DMS79 (cell line): ENCODE data around the gene ZNF771.
"Not testable (repeated sequence)": the region's sequence is repeated elsewhere in the genome, so short reads cannot be mapped to it uniquely, and the experiment has no call there.

Source experiments
- DNase-seq: peaks from one replicate; lab custom pipeline; 2025; lab: John Stamatoyannopoulos, UW

The ZNF771 gene

DNA sequence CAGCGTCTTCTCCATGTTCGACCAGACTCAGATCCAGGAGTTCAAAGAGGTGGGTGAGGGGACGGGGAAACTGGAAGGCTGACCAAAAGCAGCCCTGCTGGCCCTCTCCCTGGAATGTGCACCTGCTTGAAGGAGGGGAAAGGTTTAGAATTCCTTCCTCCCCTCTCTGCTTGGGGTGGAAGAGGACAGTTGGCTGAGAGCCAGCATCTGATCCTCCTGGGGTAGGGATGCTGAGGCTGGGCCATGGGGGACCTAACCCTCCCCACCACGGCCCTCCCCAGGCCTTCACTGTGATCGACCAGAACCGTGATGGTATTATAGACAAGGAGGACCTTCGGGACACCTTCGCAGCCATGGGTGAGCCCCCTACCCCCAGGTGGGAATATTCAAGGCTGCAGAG, 31.5 kb upstream of the ZNF771 start:
- no peak for DNase-seq

DNA sequence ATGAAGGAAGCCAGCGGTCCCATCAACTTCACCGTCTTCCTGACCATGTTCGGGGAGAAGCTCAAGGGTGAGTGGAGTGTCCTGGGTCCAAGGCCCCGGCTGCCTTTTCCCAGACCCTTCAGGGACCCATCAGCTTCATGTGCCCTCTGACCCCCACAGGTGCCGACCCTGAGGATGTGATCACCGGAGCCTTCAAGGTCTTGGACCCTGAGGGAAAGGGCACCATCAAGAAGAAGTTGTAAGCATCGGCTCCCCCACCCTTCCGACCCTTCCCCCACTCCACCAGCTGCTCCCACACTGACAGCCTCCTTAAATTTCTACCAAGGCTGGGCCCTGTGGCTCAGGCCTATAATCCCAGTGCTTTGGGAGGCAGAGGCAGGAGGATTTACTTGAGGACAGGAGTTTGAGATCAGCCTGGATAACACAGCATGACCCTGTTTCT, 30.9 kb upstream of the ZNF771 start:
- no peak for DNase-seq

DNA sequence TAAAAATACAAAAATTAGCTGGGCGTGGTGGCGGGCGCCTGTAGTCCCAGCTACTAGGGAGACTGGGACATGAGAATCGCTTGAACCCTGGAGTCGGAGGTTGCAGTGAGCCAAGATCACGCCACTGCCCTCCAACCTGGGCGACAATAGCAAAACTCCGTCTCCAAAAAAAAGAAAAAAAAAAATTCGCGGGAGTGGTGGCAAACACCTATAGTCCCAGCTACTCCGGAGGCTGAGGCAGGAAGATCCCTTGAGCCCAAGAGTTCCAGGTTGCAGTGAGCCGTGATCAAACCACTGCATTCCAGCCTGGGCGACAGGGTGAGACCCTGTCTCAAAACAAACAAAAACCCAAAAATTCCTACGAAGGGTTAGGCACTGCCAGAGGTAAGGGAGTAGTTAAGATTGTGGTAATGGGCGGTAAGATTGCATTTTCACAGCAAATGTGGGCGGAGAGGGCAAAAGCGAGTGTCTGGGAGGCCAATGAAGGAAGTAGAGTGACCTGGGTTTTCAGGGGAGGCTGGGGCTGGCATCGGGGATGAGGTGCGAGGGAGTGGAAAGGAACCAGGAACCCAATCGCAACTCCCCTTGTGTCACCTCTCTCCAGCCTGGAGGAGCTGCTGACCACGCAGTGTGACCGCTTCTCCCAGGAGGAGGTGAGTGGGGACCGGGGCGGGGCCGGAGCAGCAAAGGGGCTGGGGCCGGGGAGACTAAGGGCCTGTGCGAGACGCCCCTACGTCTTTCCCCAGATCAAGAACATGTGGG, 30.2 kb upstream of the ZNF771 start:
- peak; percentile 75 for DNase-seq

GRCh38 chr16:30377812-30378235, 29.6 kb upstream of the ZNF771 start:
- no peak for DNase-seq

GRCh38 chr16:30378236-30379157, 28.9 kb upstream of the ZNF771 start:
- peak; percentile 84 for DNase-seq

DNA sequence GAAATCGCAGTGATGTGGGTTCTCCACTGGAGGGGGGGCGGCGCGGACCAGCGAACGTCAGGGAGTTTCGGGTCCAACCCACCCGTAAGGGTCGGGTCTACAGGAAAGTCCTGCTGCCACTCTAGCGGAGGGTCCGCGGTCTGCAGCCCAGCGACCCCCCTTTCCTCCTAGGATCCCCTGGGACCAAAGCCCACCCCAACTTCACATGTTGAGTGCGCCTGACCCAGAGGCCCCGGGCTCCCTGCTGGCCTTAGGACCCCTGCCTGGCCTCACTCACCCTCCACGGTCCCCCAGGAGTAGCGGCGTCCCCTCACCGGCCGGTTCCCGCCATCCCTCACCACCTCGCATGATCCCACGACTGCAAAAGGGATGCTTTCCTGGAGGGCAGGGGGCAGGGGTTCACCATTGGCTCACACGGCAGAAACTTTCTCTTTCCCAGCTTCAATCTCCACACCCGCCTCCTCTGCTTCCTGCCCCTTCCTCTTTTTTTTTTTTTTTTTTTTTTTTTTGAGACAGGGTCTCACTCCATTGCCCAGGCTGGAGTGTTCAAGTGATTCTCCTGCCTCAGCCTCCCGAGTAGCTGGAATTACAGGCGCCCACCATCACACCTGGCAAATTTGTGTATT, 28.1 kb upstream of the ZNF771 start:
- no peak for DNase-seq

GRCh38 chr16:30380072-30380802, 27.2 kb upstream of the ZNF771 start:
- DNase-seq = no peak

DNA sequence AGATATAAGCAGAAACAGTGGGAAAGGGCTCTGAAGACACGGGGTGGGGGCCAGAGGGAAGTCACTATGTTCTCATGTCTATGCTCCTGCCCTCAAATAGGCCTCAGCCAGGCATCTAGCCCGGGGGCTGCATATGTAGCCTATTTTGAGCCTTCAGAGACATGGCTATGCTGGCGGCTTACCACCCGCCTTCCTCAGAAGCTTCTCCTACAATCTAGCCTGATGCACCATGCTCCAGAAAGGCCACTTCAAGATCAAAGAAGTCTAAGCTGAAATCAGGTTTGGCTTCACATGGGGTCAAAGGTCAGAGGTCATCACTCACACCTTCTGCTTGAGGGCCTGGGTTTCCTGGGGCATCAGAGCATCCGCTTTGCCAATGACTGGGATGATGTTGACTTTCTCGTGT, 26.6 kb upstream of the ZNF771 start:
- no peak for DNase-seq

GRCh38 chr16:30381291-30382041, 25.9 kb upstream of the ZNF771 start:
- DNase-seq = no peak

GRCh38 chr16:30382111-30382881, 25.1 kb upstream of the ZNF771 start, which contains the start of gene SEPTIN1:
Gene SEPTIN1, minus strand, starts transcription at chr16:30382561. Its CDS starts 19 bp downstream, at chr16:30382542.
- DNase-seq = no peak

DNA sequence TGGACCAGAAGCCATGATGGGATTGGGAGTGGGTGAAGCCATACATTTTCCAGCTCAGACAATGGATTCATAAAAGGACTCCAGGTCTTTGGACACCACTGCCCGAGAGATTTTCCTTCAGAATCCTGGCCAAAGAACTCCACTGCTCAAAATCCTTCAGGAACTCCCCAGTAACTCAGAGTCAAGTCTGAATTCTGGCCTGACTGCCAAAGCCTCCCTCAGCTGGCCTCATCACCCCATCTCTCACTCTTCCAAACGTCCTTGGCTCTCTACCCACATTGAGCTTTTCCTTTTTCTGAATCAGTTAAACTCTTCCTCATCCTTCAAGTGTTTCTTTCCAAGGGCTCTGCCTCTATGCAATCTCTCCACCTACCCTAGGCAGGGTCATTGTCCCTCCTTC, 23.9 kb upstream of the ZNF771 start:
- DNase-seq = no peak

- peak; percentile 48 for DNase-seq
Measured at GRCh38 chr16:30394592-30395154, 12.7 kb upstream of the ZNF771 start.

DNA sequence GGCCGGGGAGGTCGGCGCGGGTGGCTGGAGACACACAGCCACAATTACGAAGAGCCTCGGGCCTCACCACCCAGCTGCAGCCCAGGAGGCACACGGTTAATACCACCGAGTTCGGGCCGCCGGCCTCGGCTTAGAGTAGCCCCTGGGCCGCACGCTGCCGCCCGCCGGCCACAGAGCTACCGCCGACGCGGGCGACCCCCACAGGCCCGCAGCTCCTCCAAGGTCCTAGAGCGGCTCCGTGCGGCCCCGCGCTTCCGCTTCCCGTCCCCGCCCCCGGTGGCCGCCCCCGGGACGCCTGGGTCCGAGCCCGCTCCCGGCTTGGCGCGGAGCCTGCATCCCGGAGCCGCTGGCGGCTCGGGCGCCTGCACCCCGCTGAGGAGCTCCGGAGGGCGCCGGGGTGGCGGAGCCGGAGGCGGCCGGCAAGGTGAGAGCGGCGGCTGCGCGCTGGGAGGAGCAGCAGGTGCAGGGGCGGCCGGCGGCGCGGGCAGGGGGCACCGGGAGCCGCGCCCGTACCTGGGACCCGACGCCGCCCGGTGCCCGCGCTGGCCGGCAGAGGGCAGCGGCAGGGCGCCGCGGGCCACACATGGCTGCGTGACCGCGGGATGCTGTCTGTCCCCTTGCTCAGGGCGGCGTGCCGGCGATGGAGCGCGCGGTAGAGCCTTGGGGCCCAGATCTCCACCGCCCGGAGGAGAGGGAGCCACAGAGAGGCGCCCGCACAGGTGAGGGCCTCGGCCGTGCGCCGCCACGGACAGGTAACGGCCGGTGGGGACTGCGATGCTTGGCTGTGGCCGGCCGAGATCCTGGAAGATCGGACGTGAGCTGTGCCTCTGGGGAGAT, 12.0 kb upstream of the ZNF771 start, which contains the start of gene ZNF48:
Gene ZNF48 (plus strand): TSS at position 266 of the 837 bp plus-strand sequence. CDS start 375 bp downstream, at position 641.
- DNase-seq = peak; percentile 92

DNA sequence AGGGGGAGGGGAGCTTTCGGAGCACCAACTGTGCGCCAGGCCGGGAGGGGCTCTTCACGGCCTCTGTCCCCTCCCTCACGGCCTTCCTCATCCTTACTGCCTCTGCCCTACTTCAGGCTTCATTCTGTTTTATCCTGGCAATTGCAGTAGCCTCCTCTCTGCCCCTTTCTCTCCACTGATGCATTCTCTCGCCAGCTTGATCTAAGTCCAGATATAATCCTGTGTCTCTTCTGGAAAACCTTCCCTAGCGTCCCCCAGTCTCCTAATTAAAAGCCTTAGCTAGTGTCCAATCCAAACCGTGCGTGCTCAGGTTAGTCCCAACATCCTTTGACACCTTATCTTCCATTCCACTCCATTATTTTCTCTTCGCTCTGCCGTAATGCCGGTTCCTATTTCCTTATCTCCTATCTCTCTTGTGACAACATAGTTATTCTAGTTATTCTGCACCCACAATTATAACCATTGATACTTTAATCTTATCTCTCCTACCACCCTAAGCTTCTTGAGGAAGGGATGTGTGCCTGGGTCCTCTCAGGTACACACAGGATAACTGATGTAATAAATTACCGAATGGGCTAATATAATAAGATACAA, 11.3 kb upstream of the ZNF771 start:
- DNase-seq = no peak

- not testable (repeated sequence) for DNase-seq
Measured at GRCh38 chr16:30396627-30397026, 10.8 kb upstream of the ZNF771 start.

DNA sequence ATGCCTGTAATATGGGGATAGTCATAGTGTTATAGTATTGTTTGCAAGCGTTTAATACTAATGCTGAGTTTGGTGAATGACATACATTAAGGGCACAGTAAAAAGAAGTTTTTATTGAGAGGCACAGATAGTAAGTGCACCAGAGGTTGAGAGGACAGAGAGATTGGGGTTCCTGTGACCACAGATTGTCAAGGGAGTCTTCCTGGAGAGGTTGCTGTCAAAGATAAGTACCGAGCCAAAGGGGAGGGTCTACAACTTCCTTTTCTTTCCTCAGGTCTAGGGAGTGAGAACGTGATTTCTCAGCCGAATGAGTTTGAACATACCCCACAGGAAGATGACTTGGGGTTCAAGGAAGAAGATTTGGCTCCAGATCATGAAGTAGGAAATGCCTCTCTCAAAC, 10.3 kb upstream of the ZNF771 start:
- no peak for DNase-seq

GRCh38 chr16:30397776-30398660, 9.4 kb upstream of the ZNF771 start:
- DNase-seq = no peak
